Caco-2 (cell line): Measurements from ENCODE around the gene RPL32. TPM values are rescaled to one million over a fixed set of nuclear protein-coding genes. Genes with fewer than 3 reads are reported as not detected.

ENCODE experiments used
- BruUV-seq: library from RNA; stranded (reverse); fragments of 400-500 nt; replicated peaks from 2 replicates; lab custom pipeline; 2021; lab: Mats Ljungman, UMichigan
- CTCF ChIA-PET: fragments of 300-600 bp; sonication (Branson Sonifier 250); formaldehyde crosslinking; loops from one replicate; lab custom pipeline; 2022; ENCODE audit warnings: antibody characterized with exemption; lab: Charles Lee
- POLR2A ChIA-PET: fragments of 300-600 bp; sonication (Branson Sonifier 250); formaldehyde crosslinking; loops from one replicate; lab custom pipeline; 2022; ENCODE audit warnings: antibody characterized with exemption; lab: Charles Lee
- DNase-seq, 2 experiments: peaks; one replicate each; pipeline versions ENCODE4 v3.0.0 to v3.0.0-alpha.2; 2020 to 2022
- H3K27me3 ChIP-seq: replicated peaks from 2 replicates; pipeline ENCODE4 v1.6.0; 2011; ENCODE audit warnings: low read length; ENCODE audit not compliant: control insufficient read depth, insufficient read depth
- H3K36me3 ChIP-seq: 2 replicates; pipeline ENCODE4 v1.5.1; 2011; ENCODE audit warnings: low read length; ENCODE audit not compliant: control insufficient read depth, insufficient read depth
- H3K4me1 ChIP-seq: fragments of 250-450 bp; sonication (Bioruptor Pico); 2 replicates; pipeline ENCODE4 v1.5.1; 2020; ENCODE audit warnings: mild to moderate bottlenecking
- H3K4me3 ChIP-seq: 2 replicates; pipeline ENCODE4 v1.5.1; 2011; ENCODE audit warnings: low read depth, mild to moderate bottlenecking, control low read depth, low read length
- H3K9me3 ChIP-seq: fragments of 250-450 bp; sonication (Bioruptor Pico); 2 replicates; pipeline ENCODE4 v1.5.1; 2020; ENCODE audit warnings: mild to moderate bottlenecking, moderate library complexity
- H3K27ac Mint-ChIP-seq: one replicate; pipeline ENCODE4 v1.8.0; 2022; ENCODE audit warnings: mixed read lengths; ENCODE audit not compliant: unreplicated experiment
- H3K27me3 Mint-ChIP-seq: one replicate; pipeline ENCODE4 v1.8.0; 2022; ENCODE audit warnings: mixed read lengths; ENCODE audit not compliant: insufficient read depth, unreplicated experiment
- H3K36me3 Mint-ChIP-seq: one replicate; pipeline ENCODE4 v1.8.0; 2022; ENCODE audit warnings: mild to moderate bottlenecking, mixed read lengths; ENCODE audit not compliant: insufficient read depth, unreplicated experiment
- H3K4me1 Mint-ChIP-seq: one replicate; pipeline ENCODE4 v1.8.0; 2022; ENCODE audit warnings: low read depth, mixed read lengths; ENCODE audit not compliant: unreplicated experiment
- H3K4me3 Mint-ChIP-seq: one replicate; pipeline ENCODE4 v1.8.0; 2022; ENCODE audit warnings: mild to moderate bottlenecking, moderate library complexity, mixed read lengths; ENCODE audit not compliant: unreplicated experiment
- H3K9me3 Mint-ChIP-seq: one replicate; pipeline ENCODE4 v1.8.0; 2022; ENCODE audit warnings: mixed read lengths; ENCODE audit not compliant: unreplicated experiment
- intact Hi-C: fragments of 100-400 bp; cut with micrococcal nuclease; formaldehyde crosslinking; loops from one replicate; pipeline ENCODE4 v1.10.0; 2022; ENCODE audit not compliant: unreplicated experiment
- total RNA-seq: library from RNA; stranded (reverse); gene quantifications from 2 replicates; pipeline ENCODE4 v1.2.3, GENCODE V29; 2022
- TF ChIP-seq, protein P1 (sequence below), 2 experiments: fragments of 200-600 bp in 1 of 2; IDR thresholded peaks; 1 replicate in 1 of 2; 2 replicates in 1 of 2; pipeline versions ENCODE4 v1.5.1 to v1.8.0; 2011 to 2022; ENCODE audit warnings: antibody characterized with exemption in 1 of 2, control low read depth in 1 of 2, inconsistent platforms in 1 of 2, low read depth in 1 of 2, low read length in 1 of 2, mild to moderate bottlenecking in 1 of 2, moderate library complexity in 1 of 2; ENCODE audit not compliant: insufficient read depth in 1 of 2, severe bottlenecking in 1 of 2, unreplicated experiment in 1 of 2

The RPL32 gene
- total RNA-seq, 1 experiment from 2014 or later = 1,713 TPM

DNA sequence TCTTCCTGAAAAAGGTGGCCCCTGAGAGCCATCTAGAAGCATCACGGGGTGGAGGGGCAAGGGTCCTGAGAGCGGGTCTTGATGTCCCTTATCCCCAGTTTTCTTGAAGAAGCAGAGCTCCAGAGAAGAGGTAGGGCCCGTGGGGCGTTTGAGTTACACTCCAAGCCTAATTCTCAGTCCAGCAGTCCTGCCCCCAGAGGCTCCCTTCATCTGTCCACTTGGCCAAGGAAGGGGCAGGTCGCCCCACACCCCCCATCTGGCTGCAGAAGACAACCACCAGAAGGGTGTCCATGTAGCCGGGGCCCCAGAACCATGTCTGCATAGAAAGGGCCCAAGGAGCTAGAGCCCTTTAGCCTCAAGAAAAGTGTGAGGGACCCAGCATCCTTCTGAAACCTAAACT lies 25.5 kb upstream of the RPL32 start:
- H3K27ac Mint-ChIP-seq = no peak overlapping the region
- Histone ChIP-seq H3K9me3 (peaks cover 4% of the 10 kb centered on the region; the same call in 1 of the 2 replicates), H3K4me3 (no peak overlapping the region), H3K27me3 (no peaks in the 10 kb centered on the region), H3K4me1 (peaks cover 5% of the 10 kb centered on the region; the same call in 1 of the 2 replicates), H3K36me3 (no peaks in the 10 kb centered on the region)
- no peaks in the 10 kb centered on the region for H3K36me3 Mint-ChIP-seq
- TF ChIP-seq, protein P1, sequence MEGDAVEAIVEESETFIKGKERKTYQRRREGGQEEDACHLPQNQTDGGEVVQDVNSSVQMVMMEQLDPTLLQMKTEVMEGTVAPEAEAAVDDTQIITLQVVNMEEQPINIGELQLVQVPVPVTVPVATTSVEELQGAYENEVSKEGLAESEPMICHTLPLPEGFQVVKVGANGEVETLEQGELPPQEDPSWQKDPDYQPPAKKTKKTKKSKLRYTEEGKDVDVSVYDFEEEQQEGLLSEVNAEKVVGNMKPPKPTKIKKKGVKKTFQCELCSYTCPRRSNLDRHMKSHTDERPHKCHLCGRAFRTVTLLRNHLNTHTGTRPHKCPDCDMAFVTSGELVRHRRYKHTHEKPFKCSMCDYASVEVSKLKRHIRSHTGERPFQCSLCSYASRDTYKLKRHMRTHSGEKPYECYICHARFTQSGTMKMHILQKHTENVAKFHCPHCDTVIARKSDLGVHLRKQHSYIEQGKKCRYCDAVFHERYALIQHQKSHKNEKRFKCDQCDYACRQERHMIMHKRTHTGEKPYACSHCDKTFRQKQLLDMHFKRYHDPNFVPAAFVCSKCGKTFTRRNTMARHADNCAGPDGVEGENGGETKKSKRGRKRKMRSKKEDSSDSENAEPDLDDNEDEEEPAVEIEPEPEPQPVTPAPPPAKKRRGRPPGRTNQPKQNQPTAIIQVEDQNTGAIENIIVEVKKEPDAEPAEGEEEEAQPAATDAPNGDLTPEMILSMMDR (IDR thresholded peaks at IDR 0.05; ENCODE audit: insufficient read depth in 1 of 2, low read depth in 1 of 2, low read length in 1 of 2, severe bottlenecking in 1 of 2, unreplicated experiment in 1 of 2) = no peak
- CTCF ChIA-PET = interaction anchor here (0.7 kb wide), 1 partner anchor 22 kb away, joined by 3 read pairs; no protein-coding TSS in a partner anchor
- no peaks in the 10 kb centered on the region for H3K27me3 Mint-ChIP-seq
- no TSS peak for BruUV-seq
- POLR2A ChIA-PET = no interaction called here
- H3K9me3 Mint-ChIP-seq = peaks cover 21% of the 10 kb centered on the region
- DNase-seq = no peak
- peaks cover 8% of the 10 kb centered on the region for H3K4me1 Mint-ChIP-seq
- H3K4me3 Mint-ChIP-seq = no peak overlapping the region
- intact Hi-C loops = no loop called here

DNA sequence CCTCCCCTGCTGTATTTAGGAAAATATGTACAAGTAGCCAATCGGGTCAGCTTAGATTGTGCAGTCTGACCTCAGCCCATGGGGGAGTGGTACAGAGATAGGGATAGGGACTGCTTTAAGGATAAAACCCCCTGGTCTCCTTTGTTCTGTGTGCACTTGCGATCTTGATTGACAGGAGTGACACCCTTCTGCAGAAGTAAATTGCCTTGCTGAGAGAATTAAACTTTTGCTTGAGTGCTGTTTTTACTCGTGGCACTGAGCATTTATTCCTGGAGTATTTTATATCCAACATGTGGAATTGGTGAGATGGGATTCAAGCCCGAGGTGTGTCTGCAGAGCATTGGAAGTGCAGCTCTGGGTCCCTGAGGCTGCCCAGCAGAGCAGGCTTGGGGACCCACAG lies 23.9 kb upstream of the RPL32 start:
- BruUV-seq = no TSS peak
- Histone ChIP-seq H3K27me3 (no peaks in the 10 kb centered on the region), H3K36me3 (no peaks in the 10 kb centered on the region), H3K4me3 (no peak overlapping the region), H3K9me3 (peaks cover 4% of the 10 kb centered on the region; the same call in 1 of the 2 replicates), H3K4me1 (peaks cover 5% of the 10 kb centered on the region; the same call in 1 of the 2 replicates)
- Mint-ChIP-seq H3K4me1 (peaks cover 8% of the 10 kb centered on the region), H3K27me3 (no peaks in the 10 kb centered on the region), H3K4me3 (no peak overlapping the region), H3K36me3 (no peaks in the 10 kb centered on the region), H3K27ac (no peak overlapping the region), H3K9me3 (peaks cover 21% of the 10 kb centered on the region)
- ChIA-PET CTCF (no interaction called here), POLR2A (no interaction called here)
- intact Hi-C loops = no loop called here
- DNase-seq = no peak
- TF ChIP-seq, protein P1 (IDR thresholded peaks at IDR 0.05; ENCODE audit: insufficient read depth in 1 of 2, low read depth in 1 of 2, low read length in 1 of 2, severe bottlenecking in 1 of 2, unreplicated experiment in 1 of 2) = no peak

DNA sequence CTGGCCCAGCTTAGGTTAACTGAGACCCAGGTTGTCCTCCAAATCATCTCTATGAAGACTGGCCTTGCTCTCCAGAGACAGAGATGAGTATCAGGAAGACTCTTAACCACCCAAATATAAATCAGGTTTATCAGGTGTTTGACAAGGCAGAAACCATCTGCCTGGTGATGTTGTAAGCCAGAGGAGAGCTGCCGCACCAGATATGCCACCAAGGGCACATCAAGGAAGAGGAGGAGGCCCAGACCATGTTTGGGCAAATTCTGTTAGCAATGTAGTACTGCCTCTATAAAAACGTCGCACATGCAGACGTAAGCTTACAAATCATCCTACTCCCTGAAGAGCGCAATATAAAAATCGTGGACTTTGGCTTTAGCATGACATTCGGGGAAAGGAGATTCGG lies 21.0 kb upstream of the RPL32 start:
- Mint-ChIP-seq H3K36me3 (no peaks in the 10 kb centered on the region), H3K4me3 (no peak overlapping the region), H3K9me3 (peaks cover 21% of the 10 kb centered on the region), H3K27ac (no peak overlapping the region), H3K4me1 (no peaks in the 10 kb centered on the region), H3K27me3 (no peaks in the 10 kb centered on the region)
- Histone ChIP-seq H3K36me3 (no peaks in the 10 kb centered on the region), H3K27me3 (no peaks in the 10 kb centered on the region), H3K4me3 (no peak overlapping the region), H3K4me1 (no peaks in the 10 kb centered on the region), H3K9me3 (peaks cover 4% of the 10 kb centered on the region; the same call in 1 of the 2 replicates)
- TF ChIP-seq, protein P1 (IDR thresholded peaks at IDR 0.05; ENCODE audit: insufficient read depth in 1 of 2, low read depth in 1 of 2, low read length in 1 of 2, severe bottlenecking in 1 of 2, unreplicated experiment in 1 of 2) = no peak
- intact Hi-C loops = no loop called here
- DNase-seq = no peak
- BruUV-seq = no TSS peak
- POLR2A ChIA-PET = no interaction called here
- CTCF ChIA-PET = no interaction called here
